Neuronal stem cell (in vitro differentiated cells): ENCODE results near the gene CD14. TPM values are rescaled to one million over a fixed set of nuclear protein-coding genes. Genes with fewer than 3 reads are reported as not detected.

Experiments used
- DNase-seq: peaks from one replicate; pipeline ENCODE4 v3.0.0-alpha.2; 2013; ENCODE audit warnings: low spot score
- H2AFZ ChIP-seq: one replicate; pipeline ENCODE4 v1.6.1; 2013; ENCODE audit warnings: mild to moderate bottlenecking, low read length, inconsistent platforms
- H2AK5ac ChIP-seq: 2 replicates; pipeline ENCODE4 v1.6.1; 2013; ENCODE audit warnings: low read depth, mild to moderate bottlenecking, inconsistent platforms, low read length, moderate library complexity, mixed read lengths
- H2BK120ac ChIP-seq: 2 replicates; pipeline ENCODE4 v1.6.1; 2013; ENCODE audit warnings: low read depth, mild to moderate bottlenecking, inconsistent platforms, low read length, moderate library complexity, mixed read lengths
- H2BK12ac ChIP-seq: one replicate; pipeline ENCODE4 v1.6.1; 2013; ENCODE audit warnings: low read length, inconsistent platforms
- H2BK15ac ChIP-seq: 2 replicates; pipeline ENCODE4 v1.6.1; 2013; ENCODE audit warnings: mild to moderate bottlenecking, low read length, inconsistent platforms, mixed read lengths
- H2BK5ac ChIP-seq: one replicate; pipeline ENCODE4 v1.6.1; 2013; ENCODE audit warnings: inconsistent platforms, mild to moderate bottlenecking, low read length, moderate library complexity
- H3K14ac ChIP-seq: one replicate; pipeline ENCODE4 v1.6.1; 2013; ENCODE audit warnings: low read length, inconsistent platforms
- H3K18ac ChIP-seq: 2 replicates; pipeline ENCODE4 v1.6.1; 2013; ENCODE audit warnings: low read length, inconsistent platforms
- H3K23ac ChIP-seq: 2 replicates; pipeline ENCODE4 v1.6.1; 2013; ENCODE audit warnings: low read depth, mild to moderate bottlenecking, mixed read lengths, low read length, inconsistent platforms; ENCODE audit not compliant: poor library complexity
- H3K27ac ChIP-seq: replicated peaks from 3 replicates; pipeline ENCODE4 v1.5.1; 2013; ENCODE audit warnings: low read length, inconsistent platforms
- H3K27me3 ChIP-seq, 3 experiments: 2 replicates each; pipeline ENCODE4 v1.6.1; 2013; ENCODE audit warnings: low read length in 3 of 3, mild to moderate bottlenecking in 2 of 3, inconsistent platforms in 1 of 3, low read depth in 1 of 3, mixed read lengths in 1 of 3, moderate library complexity in 1 of 3; ENCODE audit not compliant: control insufficient read depth in 3 of 3, insufficient read depth in 3 of 3
- H3K36me3 ChIP-seq, 2 donors: replicated peaks in 1 of 2; 2 replicates each; pipeline ENCODE4 v1.6.1; 2013; ENCODE audit warnings: low read length in 2 of 2; ENCODE audit not compliant: control insufficient read depth in 2 of 2, insufficient read depth in 2 of 2
- H3K4ac ChIP-seq: 2 replicates; pipeline ENCODE4 v1.6.1; 2013; ENCODE audit warnings: inconsistent platforms, mild to moderate bottlenecking, low read length, moderate library complexity
- H3K4me1 ChIP-seq, 2 donors: 1 replicate in 1 of 2; 2 replicates in 1 of 2; pipeline ENCODE4 v1.6.1; 2013; ENCODE audit warnings: low read length in 2 of 2, low read depth in 1 of 2; ENCODE audit not compliant: control insufficient read depth in 2 of 2, insufficient read depth in 1 of 2
- H3K4me2 ChIP-seq: one replicate; pipeline ENCODE4 v1.6.1; 2013; ENCODE audit warnings: mild to moderate bottlenecking, low read length, inconsistent platforms; ENCODE audit not compliant: insufficient read depth, poor library complexity, severe bottlenecking
- H3K4me3 ChIP-seq, 2 donors: 2 replicates each; pipeline ENCODE4 v1.5.1; 2013; ENCODE audit warnings: low read length in 2 of 2, mild to moderate bottlenecking in 2 of 2, inconsistent platforms in 1 of 2, moderate library complexity in 1 of 2
- H3K79me1 ChIP-seq: one replicate; pipeline ENCODE4 v1.6.1; 2013; ENCODE audit warnings: low read depth, mild to moderate bottlenecking, inconsistent platforms, low read length, moderate library complexity
- H3K9ac ChIP-seq: one replicate; pipeline ENCODE4 v1.6.1; 2013; ENCODE audit warnings: mild to moderate bottlenecking, low read depth, low read length, inconsistent platforms; ENCODE audit not compliant: poor library complexity
- H3K9me3 ChIP-seq, 2 donors: replicated peaks in 1 of 2; 2 replicates each; pipeline versions ENCODE3 to v1.6.1; 2013; ENCODE audit warnings: low read length in 2 of 2, mild to moderate bottlenecking in 2 of 2, inconsistent platforms in 1 of 2, low read depth in 1 of 2, mixed read lengths in 1 of 2, moderate library complexity in 1 of 2; ENCODE audit not compliant: control insufficient read depth in 2 of 2, insufficient read depth in 1 of 2
- H4K8ac ChIP-seq: one replicate; pipeline ENCODE4 v1.6.1; 2013; ENCODE audit warnings: low read depth, mild to moderate bottlenecking, inconsistent platforms, low read length, moderate library complexity
- H4K91ac ChIP-seq: one replicate; pipeline ENCODE4 v1.6.1; 2013; ENCODE audit warnings: low read length, low read depth, mild to moderate bottlenecking, inconsistent platforms; ENCODE audit not compliant: poor library complexity
- WGBS, 2 donors: extraction: QIAGEN DNeasy Blood & Tissue Kit; methylation state at CpG; one replicate each; pipeline ENCODE4 v1.1.7; 2013; ENCODE audit warnings: missing lambda C conversion rate in 2 of 2, mixed read lengths in 1 of 2; ENCODE audit not compliant: insufficient read length in 2 of 2, insufficient replicate concordance in 1 of 2; ENCODE audit errors: extremely low coverage in 2 of 2; 5-methylcytosine and 5-hydroxymethylcytosine counted together
- polyA plus RNA-seq, 2 experiments: library from polyadenylated mRNA; stranded (reverse); fragments of 200-250 nt; gene quantifications; one replicate each; pipeline ENCODE4 v1.2.3, GENCODE V29; 2013

The CD14 gene
- polyA plus RNA-seq (2013, experiment 1 of 2), result 0.21 TPM
- polyA plus RNA-seq (2013, experiment 2 of 2), result 0.28 TPM

- H2AFZ ChIP-seq, result peak within 1 kb of the TSS; percentile 13
- peaks cover 8 to 9% of the 10 kb centered on the region in 2 donors for H3K9me3 ChIP-seq
- no peak within 1 kb of the TSS for H3K4me2 ChIP-seq
- no peak within 1 kb of the TSS for H3K27ac ChIP-seq
- H3K79me1 ChIP-seq, result no peaks in the 10 kb centered on the region
- H3K4me1 ChIP-seq, result no peaks in the 10 kb centered on the region
- H2BK12ac ChIP-seq, result no peak within 1 kb of the TSS
- WGBS, 2 donors, result no CpG with 5 or more reads among the region's 16 CpGs
- peak within 1 kb of the TSS; percentile 68 for H2AK5ac ChIP-seq
- no peak within 1 kb of the TSS for H4K8ac ChIP-seq
- H3K14ac ChIP-seq, result no peak within 1 kb of the TSS
- no peak within 1 kb of the TSS for H3K4me3 ChIP-seq
- no peak within 1 kb of the TSS for H4K91ac ChIP-seq
- H3K27me3 ChIP-seq, result no peaks in the 10 kb centered on the region
- no peaks in the 10 kb centered on the region for H3K36me3 ChIP-seq
- H2BK120ac ChIP-seq, result no peak within 1 kb of the TSS
- DNase-seq, result no peak
- H3K18ac ChIP-seq, result no peak within 1 kb of the TSS
- no peak within 1 kb of the TSS for H3K23ac ChIP-seq
- no peak within 1 kb of the TSS for H3K4ac ChIP-seq
- no peak within 1 kb of the TSS for H2BK5ac ChIP-seq
- no peak within 1 kb of the TSS for H2BK15ac ChIP-seq
- H3K9ac ChIP-seq, result no peak within 1 kb of the TSS
Observed at GRCh38 chr5:140633021-140633471, at the start of gene CD14. Gene CD14, minus strand, starts transcription at chr5:140633175. Its CDS starts 104 bp downstream, at chr5:140633071.

GRCh38 chr5:140678993-140679392 is 46.0 kb upstream of the CD14 start:
- Histone ChIP-seq H3K27ac (no peak overlapping the region), H3K4me3 (no peak overlapping the region), H3K4ac (no peak overlapping the region), H2BK15ac (no peak overlapping the region), H3K36me3 (peaks cover 41 to 91% of the 10 kb centered on the region in 2 donors), H3K23ac (no peak overlapping the region), H3K4me1 (no peaks in the 10 kb centered on the region), H3K14ac (no peak overlapping the region), H2BK5ac (no peak overlapping the region), H3K4me2 (no peak overlapping the region), H2AK5ac (no peak overlapping the region), H3K27me3 (no peaks in the 10 kb centered on the region), H3K79me1 (no peaks in the 10 kb centered on the region), H3K9ac (no peak overlapping the region), H4K91ac (no peak overlapping the region), H3K9me3 (no peaks in the 10 kb centered on the region), H2AFZ (no peak overlapping the region), H4K8ac (no peak overlapping the region), H2BK120ac (no peak overlapping the region), H2BK12ac (no peak overlapping the region), H3K18ac (no peak overlapping the region)
- no CpG with 5 or more reads among the region's 7 CpGs for WGBS, 2 donors
- DNase-seq, result no peak

GRCh38 chr5:140677947-140678346 is 45.0 kb upstream of the CD14 start:
- Histone ChIP-seq H2BK15ac (no peak overlapping the region), H3K27me3 (no peaks in the 10 kb centered on the region), H3K4me3 (no peak overlapping the region), H2BK12ac (no peak overlapping the region), H2AK5ac (no peak overlapping the region), H3K18ac (no peak overlapping the region), H3K4me1 (no peaks in the 10 kb centered on the region), H3K36me3 (peaks cover 44 to 93% of the 10 kb centered on the region in 2 donors), H2BK120ac (no peak overlapping the region), H3K4ac (no peak overlapping the region), H3K4me2 (no peak overlapping the region), H2BK5ac (no peak overlapping the region), H3K23ac (no peak overlapping the region), H4K8ac (no peak overlapping the region), H2AFZ (no peak overlapping the region), H3K27ac (no peak overlapping the region), H3K9ac (no peak overlapping the region), H4K91ac (no peak overlapping the region), H3K9me3 (no peaks in the 10 kb centered on the region), H3K79me1 (no peaks in the 10 kb centered on the region), H3K14ac (no peak overlapping the region)
- DNase-seq, result no peak
- WGBS, 2 donors, result no CpG with 5 or more reads among the region's 3 CpGs

- H3K18ac ChIP-seq, result no peak overlapping the region
- no peak overlapping the region for H3K4me2 ChIP-seq
- no peak overlapping the region for H3K14ac ChIP-seq
- no peak overlapping the region for H2BK15ac ChIP-seq
- no peak overlapping the region for H2BK12ac ChIP-seq
- no peak overlapping the region for H3K23ac ChIP-seq
- H3K4me1 ChIP-seq, result no peaks in the 10 kb centered on the region
- no CpG with 5 or more reads among the region's 4 CpGs for WGBS, 2 donors
- no peak overlapping the region for H3K27ac ChIP-seq
- no peak overlapping the region for H3K9ac ChIP-seq
- H3K79me1 ChIP-seq, result no peaks in the 10 kb centered on the region
- H2AK5ac ChIP-seq, result no peak overlapping the region
- no peaks in the 10 kb centered on the region for H3K27me3 ChIP-seq
- no peaks in the 10 kb centered on the region for H3K9me3 ChIP-seq
- no peak overlapping the region for H4K91ac ChIP-seq
- peaks cover 44 to 90% of the 10 kb centered on the region in 2 donors for H3K36me3 ChIP-seq
- H3K4ac ChIP-seq, result no peak overlapping the region
- H2BK120ac ChIP-seq, result no peak overlapping the region
- no peak overlapping the region for H2BK5ac ChIP-seq
- no peak overlapping the region for H4K8ac ChIP-seq
- DNase-seq, result no peak
- H2AFZ ChIP-seq, result no peak overlapping the region
- H3K4me3 ChIP-seq, result no peak overlapping the region
Observed at GRCh38 chr5:140674629-140675028, 41.7 kb upstream of the CD14 start.
